Neutrophil (primary cell): ENCODE measurements around the gene DPP7.

Experiments used
- H3K27ac ChIP-seq: fragments of 200-600 bp; sonication (generic); 2 replicates; pipeline ENCODE4 v1.5.1; 2016; ENCODE audit warnings: mild to moderate bottlenecking, moderate library complexity
- H3K27me3 ChIP-seq: fragments of 200-600 bp; sonication (generic); 2 replicates; pipeline ENCODE4 v1.6.0; 2016; ENCODE audit warnings: mild to moderate bottlenecking
- H3K36me3 ChIP-seq: fragments of 200-600 bp; sonication (generic); 2 replicates; pipeline ENCODE4 v1.5.1; 2017
- H3K4me1 ChIP-seq, 2 experiments: fragments of 200-600 bp in 1 of 2; sonication (generic) in 1 of 2; 1 replicate in 1 of 2; 2 replicates in 1 of 2; pipeline versions ENCODE4 v1.5.1 to v1.6.1; 2013 to 2016; ENCODE audit warnings: low read depth in 1 of 2, low read length in 1 of 2, mild to moderate bottlenecking in 1 of 2, moderate library complexity in 1 of 2; ENCODE audit not compliant: control insufficient read depth in 1 of 2, insufficient read depth in 1 of 2
- H3K4me3 ChIP-seq, 2 experiments: fragments of 200-600 bp in 1 of 2; sonication (generic) in 1 of 2; 1 replicate in 1 of 2; 2 replicates in 1 of 2; pipeline ENCODE4 v1.5.1; 2013 to 2016; ENCODE audit warnings: low read depth in 1 of 2, low read length in 1 of 2, mild to moderate bottlenecking in 1 of 2, moderate library complexity in 1 of 2
- H3K9me3 ChIP-seq: fragments of 200-600 bp; sonication (generic); 2 replicates; pipeline ENCODE4 v1.5.1; 2016
- CTCF ChIP-seq: fragments of 200-600 bp; sonication (generic); IDR thresholded peaks from 2 replicates; pipeline ENCODE4 v1.5.1; 2016; ENCODE audit warnings: antibody characterized with exemption

DPP7 gene

GRCh38 chr9:137114613-137115393 lies at the start of gene DPP7:
TSS of gene DPP7 (minus strand) at chr9:137114733. CDS start at chr9:137114713, 20 bp downstream.
- Histone ChIP-seq H3K36me3 (peaks cover 11% of the 10 kb centered on the region), H3K27me3 (peaks cover 42% of the 10 kb centered on the region), H3K27ac (no peak within 1 kb of the TSS), H3K4me3 (peak within 1 kb of the TSS; percentile 54 to 78), H3K4me1 (peaks cover 7 to 14% of the 10 kb centered on the region in 2 experiments), H3K9me3 (no peaks in the 10 kb centered on the region)
- TF ChIP-seq CTCF = peak; percentile 28

GRCh38 chr9:137163805-137164204 lies 49.3 kb upstream of the DPP7 start:
- Histone ChIP-seq H3K4me3 (no peak overlapping the region), H3K36me3 (no peaks in the 10 kb centered on the region), H3K27ac (no peak overlapping the region), H3K27me3 (peaks cover 100% of the 10 kb centered on the region), H3K4me1 (peaks cover 0 to 7% of the 10 kb centered on the region in 2 experiments), H3K9me3 (no peaks in the 10 kb centered on the region)
- TF ChIP-seq CTCF = no peak

GRCh38 chr9:137163365-137163715 lies 48.8 kb upstream of the DPP7 start:
- H3K4me1 ChIP-seq = peaks cover 0 to 7% of the 10 kb centered on the region in 2 experiments
- H3K4me3 ChIP-seq = peak overlapping the region in 1 of 2 experiments; percentile 10
- no peaks in the 10 kb centered on the region for H3K36me3 ChIP-seq
- no peak overlapping the region for H3K27ac ChIP-seq
- TF ChIP-seq CTCF = no peak
- no peaks in the 10 kb centered on the region for H3K9me3 ChIP-seq
- peaks cover 100% of the 10 kb centered on the region for H3K27me3 ChIP-seq

GRCh38 chr9:137162505-137163364 lies 48.2 kb upstream of the DPP7 start:
- Histone ChIP-seq H3K27ac (no peak overlapping the region), H3K4me3 (peak overlapping the region in 1 of 2 experiments; percentile 10), H3K27me3 (peaks cover 100% of the 10 kb centered on the region), H3K4me1 (peaks cover 0 to 7% of the 10 kb centered on the region in 2 experiments), H3K9me3 (no peaks in the 10 kb centered on the region), H3K36me3 (no peaks in the 10 kb centered on the region)
- TF ChIP-seq CTCF = no peak

GRCh38 chr9:137161558-137162486 lies 47.3 kb upstream of the DPP7 start:
- TF ChIP-seq CTCF = no peak
- Histone ChIP-seq H3K36me3 (no peaks in the 10 kb centered on the region), H3K9me3 (no peaks in the 10 kb centered on the region), H3K4me1 (peaks cover 0 to 7% of the 10 kb centered on the region in 2 experiments), H3K4me3 (no peak overlapping the region), H3K27ac (no peak overlapping the region), H3K27me3 (peaks cover 100% of the 10 kb centered on the region)
